Glutamatergic neuron (in vitro differentiated cells): ENCODE data around the gene RPL13. TPM values are rescaled to one million over a fixed set of nuclear protein-coding genes. Genes with fewer than 3 reads are reported as not detected.

Source experiments
- DNase-seq: peaks from one replicate; pipeline ENCODE4 v3.0.0; 2022
- H3K27ac Mint-ChIP-seq: one replicate; pipeline ENCODE4 v1.8.0; 2020; ENCODE audit warnings: mild to moderate bottlenecking, mixed read lengths, inconsistent platforms; ENCODE audit not compliant: unreplicated experiment
- H3K27me3 Mint-ChIP-seq: one replicate; pipeline ENCODE4 v1.8.0; 2020; ENCODE audit warnings: mild to moderate bottlenecking, moderate library complexity, mixed read lengths, inconsistent platforms; ENCODE audit not compliant: unreplicated experiment
- H3K36me3 Mint-ChIP-seq: one replicate; pipeline ENCODE4 v1.8.0; 2020; ENCODE audit warnings: mild to moderate bottlenecking, mixed read lengths, inconsistent platforms; ENCODE audit not compliant: unreplicated experiment
- H3K4me1 Mint-ChIP-seq: one replicate; pipeline ENCODE4 v1.8.0; 2020; ENCODE audit warnings: mild to moderate bottlenecking, low read depth, mixed read lengths, inconsistent platforms; ENCODE audit not compliant: unreplicated experiment
- H3K4me3 Mint-ChIP-seq: one replicate; pipeline ENCODE4 v1.8.0; 2020; ENCODE audit warnings: mild to moderate bottlenecking, mixed read lengths, inconsistent platforms; ENCODE audit not compliant: unreplicated experiment
- H3K9me3 Mint-ChIP-seq: one replicate; pipeline ENCODE4 v1.8.0; 2020; ENCODE audit warnings: mild to moderate bottlenecking, moderate library complexity, mixed read lengths, inconsistent platforms; ENCODE audit not compliant: unreplicated experiment
- total RNA-seq: library from RNA; stranded (reverse); fragmentation: NEBNext Ultra II Directional; extraction: Animal tissue kit (Norgen Biotek cat#: 25700); gene quantifications from one replicate; pipeline ENCODE4 v1.2.1, GENCODE V29; 2021; ENCODE audit not compliant: unreplicated experiment
- TF ChIP-seq, protein P1 (sequence below): fragments of 200-600 bp; sonication (generic); IDR thresholded peaks from one replicate; pipeline ENCODE4 v1.5.0; 2021; ENCODE audit not compliant: partially characterized antibody, unreplicated experiment

The RPL13 gene
- total RNA-seq, 1 donor from 2014 or later, result 893 TPM

DNA sequence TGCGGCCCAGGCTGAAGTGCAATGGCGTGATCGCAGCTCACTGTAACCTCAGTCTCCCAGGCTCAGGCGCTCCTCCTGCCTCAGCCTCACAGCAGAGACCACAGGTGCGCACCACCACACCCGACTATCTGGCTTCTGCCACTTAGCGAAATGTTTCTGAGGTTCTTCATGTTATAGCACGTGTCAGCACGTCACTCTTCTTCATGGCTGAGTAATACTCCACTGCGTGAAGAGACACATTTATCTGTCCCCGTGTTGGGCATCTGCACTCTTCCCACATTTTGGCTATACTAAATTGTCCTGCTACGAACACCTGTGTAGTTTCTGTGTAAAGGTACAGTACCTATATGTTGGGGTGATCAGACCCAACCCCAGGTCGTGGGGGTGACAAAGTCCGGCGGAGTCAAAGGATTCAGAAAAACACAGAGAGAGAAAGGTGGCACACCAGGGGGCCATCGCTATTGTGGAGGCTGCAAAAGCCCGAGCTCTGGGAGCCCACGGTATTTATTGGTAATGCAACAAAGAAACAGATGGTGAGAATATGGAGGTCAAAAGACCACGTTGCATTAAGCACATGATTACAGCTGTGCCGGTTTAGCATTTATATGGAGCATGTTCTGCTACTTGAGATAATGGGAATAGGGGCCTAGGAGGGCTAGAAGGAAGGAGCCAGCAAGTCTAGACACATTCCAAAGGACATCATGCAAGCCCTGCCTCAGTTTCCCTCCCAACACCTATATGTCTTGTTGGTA is 52.1 kb downstream of the RPL13 start:
- H3K27me3 Mint-ChIP-seq, result peaks cover 9% of the 10 kb centered on the region
- H3K4me1 Mint-ChIP-seq, result peaks cover 11% of the 10 kb centered on the region
- DNase-seq, result no peak
- H3K4me3 Mint-ChIP-seq, result peak overlapping the region; percentile 49
- TF ChIP-seq, protein P1, sequence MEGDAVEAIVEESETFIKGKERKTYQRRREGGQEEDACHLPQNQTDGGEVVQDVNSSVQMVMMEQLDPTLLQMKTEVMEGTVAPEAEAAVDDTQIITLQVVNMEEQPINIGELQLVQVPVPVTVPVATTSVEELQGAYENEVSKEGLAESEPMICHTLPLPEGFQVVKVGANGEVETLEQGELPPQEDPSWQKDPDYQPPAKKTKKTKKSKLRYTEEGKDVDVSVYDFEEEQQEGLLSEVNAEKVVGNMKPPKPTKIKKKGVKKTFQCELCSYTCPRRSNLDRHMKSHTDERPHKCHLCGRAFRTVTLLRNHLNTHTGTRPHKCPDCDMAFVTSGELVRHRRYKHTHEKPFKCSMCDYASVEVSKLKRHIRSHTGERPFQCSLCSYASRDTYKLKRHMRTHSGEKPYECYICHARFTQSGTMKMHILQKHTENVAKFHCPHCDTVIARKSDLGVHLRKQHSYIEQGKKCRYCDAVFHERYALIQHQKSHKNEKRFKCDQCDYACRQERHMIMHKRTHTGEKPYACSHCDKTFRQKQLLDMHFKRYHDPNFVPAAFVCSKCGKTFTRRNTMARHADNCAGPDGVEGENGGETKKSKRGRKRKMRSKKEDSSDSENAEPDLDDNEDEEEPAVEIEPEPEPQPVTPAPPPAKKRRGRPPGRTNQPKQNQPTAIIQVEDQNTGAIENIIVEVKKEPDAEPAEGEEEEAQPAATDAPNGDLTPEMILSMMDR, result no peak
- peaks cover 6% of the 10 kb centered on the region for H3K9me3 Mint-ChIP-seq
- peaks cover 5% of the 10 kb centered on the region for H3K36me3 Mint-ChIP-seq
- peak overlapping the region; percentile 78 for H3K27ac Mint-ChIP-seq

DNA sequence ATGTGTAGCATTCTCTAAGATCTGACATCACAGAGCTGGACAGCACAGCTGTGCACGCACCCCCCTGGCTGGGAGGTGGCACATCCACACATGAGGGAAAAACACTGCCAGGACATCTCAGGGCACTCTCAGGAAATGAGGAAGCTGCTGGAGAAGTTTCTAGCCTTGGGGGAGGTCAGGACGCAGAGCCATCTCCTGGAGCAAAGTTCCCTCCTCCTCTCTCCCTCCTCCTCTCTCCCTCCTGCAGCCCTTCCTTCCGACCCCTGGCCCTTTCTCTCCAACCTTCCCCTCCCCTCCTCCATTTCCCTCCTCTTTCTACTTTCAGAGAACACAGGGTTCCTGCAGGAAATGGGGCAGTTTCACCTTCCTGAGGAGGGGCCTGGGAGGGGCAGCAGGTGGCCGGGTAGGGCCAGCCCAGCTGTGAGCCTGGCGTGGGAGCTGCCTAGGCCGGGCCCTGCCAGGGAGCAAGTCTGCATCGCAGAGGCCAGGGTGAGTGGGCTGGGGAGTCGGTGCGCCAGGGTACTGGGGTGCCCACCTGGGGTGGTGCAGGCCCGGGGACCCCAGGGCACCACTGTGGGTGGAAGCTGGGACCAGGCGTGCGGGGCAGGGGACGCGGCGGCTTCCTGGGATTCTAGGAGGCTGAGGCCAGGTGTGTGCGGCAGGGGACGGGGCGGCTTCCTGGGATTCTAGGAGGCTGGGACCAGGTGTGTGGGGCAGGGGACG is 52.9 kb downstream of the RPL13 start, which contains the start of gene DPEP1:
Gene DPEP1 (plus strand): TSS at position 412 of the 723 bp plus-strand sequence. CDS start 16,769 bp downstream, outside the sequence.
- peak within 1 kb of the TSS; percentile 78 for H3K27ac Mint-ChIP-seq
- H3K27me3 Mint-ChIP-seq, result peaks cover 9% of the 10 kb centered on the region
- TF ChIP-seq, protein P1, result no peak
- peaks cover 5% of the 10 kb centered on the region for H3K36me3 Mint-ChIP-seq
- H3K4me1 Mint-ChIP-seq, result peaks cover 10% of the 10 kb centered on the region
- H3K9me3 Mint-ChIP-seq, result peaks cover 6% of the 10 kb centered on the region
- DNase-seq, result no peak
- peak within 1 kb of the TSS; percentile 49 for H3K4me3 Mint-ChIP-seq

DNA sequence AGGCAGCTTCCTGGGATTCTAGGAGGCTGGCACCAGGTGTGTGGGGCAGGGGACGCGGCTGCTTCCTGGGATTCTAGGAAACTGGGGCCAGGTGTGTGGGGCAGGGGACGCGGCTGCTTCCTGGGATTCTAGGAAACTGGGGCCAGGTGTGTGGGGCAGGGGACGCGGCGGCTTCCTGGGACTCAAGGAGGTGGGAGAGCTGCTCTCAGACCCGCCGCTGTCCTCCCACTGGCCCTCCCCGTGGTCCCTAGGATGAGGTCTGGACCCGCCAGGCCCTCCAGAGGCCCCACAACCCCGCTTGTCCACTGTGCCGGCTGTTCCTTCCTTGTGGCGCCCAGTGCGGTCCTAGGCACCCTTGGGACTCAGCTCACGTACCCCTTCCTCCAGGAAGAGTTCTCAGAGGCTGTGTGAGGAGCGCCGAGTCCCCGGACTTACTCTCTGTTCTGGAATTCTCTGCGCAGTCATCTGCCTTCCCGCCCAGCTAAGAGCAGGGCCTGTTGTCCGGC is 53.5 kb downstream of the RPL13 start:
- Mint-ChIP-seq H3K36me3 (peaks cover 5% of the 10 kb centered on the region), H3K4me1 (peaks cover 10% of the 10 kb centered on the region), H3K27me3 (peaks cover 9% of the 10 kb centered on the region), H3K27ac (no peak overlapping the region), H3K4me3 (no peak overlapping the region), H3K9me3 (peaks cover 6% of the 10 kb centered on the region)
- DNase-seq, result no peak
- TF ChIP-seq, protein P1, result no peak

Other genes with a start within 250 kb of the RPL13 start
- 367 TPM for gene ANKRD11, start 70.1 kb upstream of the RPL13 start, total RNA-seq
- gene SPG7, start 52.3 kb upstream of the RPL13 start, total RNA-seq, result 166 TPM
- gene CPNE7, start 15.1 kb downstream of the RPL13 start, total RNA-seq, result 17.8 TPM
- gene DPEP1, start 53.0 kb downstream of the RPL13 start, total RNA-seq, result 0.39 TPM
- 96.3 TPM for gene CHMP1A, start 97.0 kb downstream of the RPL13 start, total RNA-seq
- gene SPATA33, start 97.2 kb downstream of the RPL13 start, total RNA-seq, result 18.0 TPM
- gene CDK10, start 126.0 kb downstream of the RPL13 start, total RNA-seq, result 56.9 TPM
- 18.6 TPM for gene SPATA2L, start 141.0 kb downstream of the RPL13 start, total RNA-seq
- 19.5 TPM for gene VPS9D1, start 160.2 kb downstream of the RPL13 start, total RNA-seq
- gene ZNF276, start 160.9 kb downstream of the RPL13 start, total RNA-seq, result 20.8 TPM